Measurements from ENCODE around the gene PTPRN2.

- TF ChIP-seq BRCA1 (IDR thresholded peaks at IDR 0.05) (no peak), BRCA1 (CRISPR knock-in tag; IDR thresholded peaks at IDR 0.05) (no peak), SP2 (IDR thresholded peaks at IDR 0.05; ENCODE audit: extremely low read depth, low read depth, low read length, poor library complexity, severe bottlenecking) (no peak), CTCF (IDR thresholded peaks at IDR 0.05 in 2 of 3, conservative IDR thresholded peaks at IDR 0.05 in 1 of 3; ENCODE audit: insufficient read depth in 2 of 3, low read depth in 1 of 3, low read length in 3 of 3) (no peak), RFX5 (IDR thresholded peaks at IDR 0.05; ENCODE audit: low read depth, low read length) (no peak), KDM1A (IDR thresholded peaks at IDR 0.05) (no peak), TEAD1 (CRISPR knock-in tag; IDR thresholded peaks at IDR 0.05) (no peak), HDAC6 (IDR thresholded peaks at IDR 0.05; ENCODE audit: low read depth, low read length) (no peak), POLR2A (conservative IDR thresholded peaks at IDR 0.05) (no peak), EZH2 (IDR thresholded peaks at IDR 0.05; ENCODE audit: borderline replicate concordance, low read depth, low read length) (no peak), BRD4 (IDR thresholded peaks at IDR 0.05) (no peak), THRA (IDR thresholded peaks at IDR 0.05) (no peak), ADNP (tag; IDR thresholded peaks at IDR 0.05) (no peak)
Measured at GRCh38 chr7:158259671-158260418, 327.8 kb downstream of the PTPRN2 start.
